ENCODE measurements around the gene PIGP.
"Not testable (repeated sequence)": the region's sequence is repeated elsewhere in the genome, so short reads cannot be mapped to it uniquely, and the experiment has no call there.

PIGP gene

GRCh38 chr21:37075214-37075770 lies 2.4 kb upstream of the PIGP start:
- no peak for DNase-seq

- DNase-seq, result no peak
Measured at GRCh38 chr21:37074546-37074945, 1.7 kb upstream of the PIGP start.

- no peak for DNase-seq
Measured at GRCh38 chr21:37074197-37074510, 1.3 kb upstream of the PIGP start.

- DNase-seq, result no peak
Measured at GRCh38 chr21:37073417-37074196, 736 bp upstream of the PIGP start.

- peak; percentile 66 for DNase-seq
Measured at GRCh38 chr21:37072274-37072987, 440 bp downstream of the PIGP start.

GRCh38 chr21:37071561-37072273 lies 1.2 kb downstream of the PIGP start:
- DNase-seq, result no peak

GRCh38 chr21:37065561-37066177 lies 7.2 kb downstream of the PIGP start:
- no peak for DNase-seq

- no peak for DNase-seq
Measured at GRCh38 chr21:37064841-37065240, 8.0 kb downstream of the PIGP start.

GRCh38 chr21:37063433-37063832 lies 9.4 kb downstream of the PIGP start:
- no peak for DNase-seq

GRCh38 chr21:37062593-37062935 lies 10.3 kb downstream of the PIGP start:
- no peak for DNase-seq

GRCh38 chr21:37061926-37062592 lies 10.8 kb downstream of the PIGP start:
- no peak for DNase-seq

GRCh38 chr21:37060296-37060695 lies 12.6 kb downstream of the PIGP start:
- DNase-seq, result peak; percentile 93

- DNase-seq, result no peak
Measured at GRCh38 chr21:37059181-37059580, 13.7 kb downstream of the PIGP start.

- no peak for DNase-seq
Measured at GRCh38 chr21:37058261-37058660, 14.6 kb downstream of the PIGP start.

GRCh38 chr21:37057614-37058013 lies 15.3 kb downstream of the PIGP start:
- no peak for DNase-seq

- DNase-seq, result no peak
Measured at GRCh38 chr21:37055271-37055855, 17.5 kb downstream of the PIGP start.

GRCh38 chr21:37049741-37050140 lies 23.1 kb downstream of the PIGP start:
- not testable (repeated sequence) for DNase-seq

GRCh38 chr21:37047079-37047478 lies 25.8 kb downstream of the PIGP start:
- no peak for DNase-seq

- DNase-seq, result no peak
Measured at GRCh38 chr21:37045556-37045955, 27.3 kb downstream of the PIGP start.

GRCh38 chr21:37045149-37045548 lies 27.7 kb downstream of the PIGP start:
- DNase-seq, result no peak

- DNase-seq, result no peak
Measured at GRCh38 chr21:37044643-37045042, 28.2 kb downstream of the PIGP start.

- no peak for DNase-seq
Measured at GRCh38 chr21:37043818-37044217, 29.1 kb downstream of the PIGP start.

Data from amniotic stem cell (primary cell).